Neural cell (in vitro differentiated cells): Measurements from ENCODE around the gene NAPG. TPM values are rescaled to one million over a fixed set of nuclear protein-coding genes. Genes with fewer than 3 reads are reported as not detected.

Experiments
- H2AFZ ChIP-seq: fragments of 200-600, 300-800 bp; sonication (generic), shearing (Covaris generic); 2 replicates; pipeline ENCODE4 v1.6.0; 2014; ENCODE audit warnings: low read depth, mild to moderate bottlenecking, antibody characterized with exemption, low read length, moderate library complexity
- H3F3A ChIP-seq: fragments of 200-600 bp; shearing (Covaris generic); 2 replicates; pipeline ENCODE4 v1.6.1; 2016; ENCODE audit warnings: mild to moderate bottlenecking, moderate library complexity, mixed read lengths, antibody characterized with exemption, low read length; ENCODE audit not compliant: insufficient read depth, poor library complexity, severe bottlenecking
- H3K27ac ChIP-seq: fragments of 200-600, 300-800 bp; sonication (generic), shearing (Covaris generic); 2 replicates; pipeline ENCODE4 v1.5.1; 2014; ENCODE audit warnings: mild to moderate bottlenecking, low read length, moderate library complexity
- H3K27me3 ChIP-seq: fragments of 300-800, 200-600 bp; sonication (generic), shearing (Covaris generic); 2 replicates; pipeline ENCODE4 v1.6.0; 2014; ENCODE audit warnings: mild to moderate bottlenecking, low read depth, low read length, moderate library complexity; ENCODE audit not compliant: insufficient read depth
- H3K36me3 ChIP-seq: fragments of 300-800, 200-600 bp; sonication (generic), shearing (Covaris generic); 2 replicates; pipeline ENCODE4 v1.5.1; 2014; ENCODE audit warnings: mild to moderate bottlenecking, antibody characterized with exemption, low read length, moderate library complexity; ENCODE audit not compliant: insufficient read depth
- H3K4me2 ChIP-seq: fragments of 300-800, 200-600 bp; sonication (generic), shearing (Covaris generic); 2 replicates; pipeline ENCODE4 v1.6.0; 2014; ENCODE audit warnings: mild to moderate bottlenecking, low read length
- H3K4me3 ChIP-seq: fragments of 300-800, 200-600 bp; sonication (generic), shearing (Covaris generic); 2 replicates; pipeline ENCODE4 v1.5.1; 2014; ENCODE audit warnings: mild to moderate bottlenecking, low read length, moderate library complexity
- H3K79me2 ChIP-seq: fragments of 200-600 bp; shearing (Covaris generic); replicated peaks from 2 replicates; pipeline ENCODE4 v1.6.0; 2014; ENCODE audit warnings: mild to moderate bottlenecking, low read length, moderate library complexity; ENCODE audit not compliant: insufficient read depth
- H3K9ac ChIP-seq: fragments of 300-800, 200-600 bp; sonication (generic), shearing (Covaris generic); 2 replicates; pipeline ENCODE4 v1.6.1; 2016; ENCODE audit warnings: mild to moderate bottlenecking, low read length, mixed read lengths
- H3K9me2 ChIP-seq: fragments of 200-600 bp; shearing (Covaris generic); 2 replicates; pipeline ENCODE4 v1.6.1; 2016; ENCODE audit warnings: mild to moderate bottlenecking, low read length, mixed read lengths; ENCODE audit not compliant: insufficient read depth
- H3K9me3 ChIP-seq: fragments of 200-600, 300-800 bp; sonication (generic), shearing (Covaris generic); 2 replicates; pipeline ENCODE4 v1.6.1; 2016; ENCODE audit warnings: mild to moderate bottlenecking, mixed run types, low read length, moderate library complexity, mixed read lengths
- H4K20me1 ChIP-seq: fragments of 200-600 bp; shearing (Covaris generic); 2 replicates; pipeline ENCODE4 v1.6.1; 2016; ENCODE audit warnings: mild to moderate bottlenecking, mixed run types; ENCODE audit not compliant: insufficient read depth
- CTCF ChIP-seq: fragments of 450-650 bp; IDR thresholded peaks from 2 replicates; pipeline ENCODE4 v1.5.1; 2014; ENCODE audit warnings: antibody characterized with exemption, mild to moderate bottlenecking, moderate library complexity; ENCODE audit not compliant: poor library complexity, severe bottlenecking
- EP300 ChIP-seq: fragments of 450-650 bp; conservative IDR thresholded peaks from 2 replicates; pipeline ENCODE4 v1.6.1; 2014; ENCODE audit warnings: antibody characterized with exemption, mild to moderate bottlenecking, moderate library complexity; ENCODE audit not compliant: poor library complexity, severe bottlenecking
- EZH2 ChIP-seq: fragments of 200-600, 300-800 bp; shearing (Covaris generic), sonication (generic); IDR thresholded peaks from 2 replicates; pipeline ENCODE4 v1.6.1; 2014; ENCODE audit warnings: antibody characterized with exemption, low read length, borderline replicate concordance, mild to moderate bottlenecking; ENCODE audit not compliant: insufficient read depth, poor library complexity, severe bottlenecking
- MXI1 ChIP-seq: fragments of 450-650 bp; conservative IDR thresholded peaks from 2 replicates; pipeline ENCODE4 v1.6.1; 2014; ENCODE audit warnings: antibody characterized with exemption, mild to moderate bottlenecking; ENCODE audit not compliant: poor library complexity, severe bottlenecking
- POLR2AphosphoS5 ChIP-seq: IDR thresholded peaks from 2 replicates; pipeline ENCODE4 v1.6.1; 2012
- RAD21 ChIP-seq: fragments of 450-650 bp; conservative IDR thresholded peaks from 2 replicates; pipeline ENCODE4 v1.6.1; 2014; ENCODE audit warnings: antibody characterized with exemption, mild to moderate bottlenecking, moderate library complexity
- REST ChIP-seq: IDR thresholded peaks from 2 replicates; pipeline ENCODE4 v1.6.1; 2012; ENCODE audit warnings: borderline replicate concordance
- SMC3 ChIP-seq: fragments of 450-650 bp; conservative IDR thresholded peaks from 2 replicates; pipeline ENCODE4 v1.6.1; 2014; ENCODE audit warnings: antibody characterized with exemption, mild to moderate bottlenecking, moderate library complexity; ENCODE audit not compliant: poor library complexity
- TAF1 ChIP-seq: IDR thresholded peaks from 2 replicates; pipeline ENCODE4 v1.6.1; 2012; ENCODE audit warnings: low read depth
- polyA plus RNA-seq: library from polyadenylated mRNA; depleted of rRNA; stranded (reverse); fragments of >200 nt; gene quantifications from 2 replicates; pipeline ENCODE4 v1.2.3, GENCODE V29; 2014

The NAPG gene
- polyA plus RNA-seq, 1 donor from 2014 or later: 93.9 TPM

GRCh38 chr18:10559553-10560451, 34.0 kb downstream of the NAPG start:
- Histone ChIP-seq H3K27ac (no peak overlapping the region), H3K9ac (no peak overlapping the region)

More at GRCh38 chr18:10559553-10560451, 34.0 kb downstream of the NAPG start:
- no peak overlapping the region for H3K4me3 ChIP-seq
- no peaks in the 10 kb centered on the region for H3K9me2 ChIP-seq
- no peaks in the 10 kb centered on the region for H4K20me1 ChIP-seq
- no peaks in the 10 kb centered on the region for H3K79me2 ChIP-seq
- no peaks in the 10 kb centered on the region for H3K27me3 ChIP-seq
- TF ChIP-seq CTCF (no peak), SMC3 (no peak), EZH2 (no peak), MXI1 (no peak), TAF1 (no peak), RAD21 (no peak), EP300 (no peak), REST (no peak), POLR2AphosphoS5 (no peak)
- H3F3A ChIP-seq: no peaks in the 10 kb centered on the region
- no peak overlapping the region for H2AFZ ChIP-seq
- no peaks in the 10 kb centered on the region for H3K9me3 ChIP-seq
- H3K36me3 ChIP-seq: no peaks in the 10 kb centered on the region
- no peak overlapping the region for H3K4me2 ChIP-seq
